ENCODE results near the gene PLCG1. TPM values are rescaled to one million over a fixed set of nuclear protein-coding genes. Genes with fewer than 3 reads are reported as not detected.

PLCG1 gene
- total RNA-seq, 4 donors from 2014 or later, result 54.0 to 188 (median 91.5) TPM

- peaks cover 42% of the 10 kb centered on the region for H3K36me3 ChIP-seq
- peaks cover 48% of the 10 kb centered on the region for H3K4me1 ChIP-seq
- TF ChIP-seq EP300 (IDR thresholded peaks at IDR 0.05) (no peak), POLR2A (IDR thresholded peaks at IDR 0.05) (no peak), CTCF (IDR thresholded peaks at IDR 0.05) (no peak), POLR2AphosphoS5 (IDR thresholded peaks at IDR 0.05) (no peak)
- DNase-seq (ENCODE audit: low spot score in 2 of 2), result peak in 1 of 2 donors; percentile 48
- no peak overlapping the region for H3K4me3 ChIP-seq
- peak overlapping the region; percentile 46 for H3K27ac ChIP-seq
- H3K27me3 ChIP-seq, result no peaks in the 10 kb centered on the region
- 68% methylated on average over 7 of the region's 7 CpGs for whole genome bisulfite sequencing
- H3K9me3 ChIP-seq, result no peaks in the 10 kb centered on the region
Observed at GRCh38 chr20:41175727-41176330, 38.5 kb downstream of the PLCG1 start.

GRCh38 chr20:41176711-41177552 is 39.6 kb downstream of the PLCG1 start:
- Histone ChIP-seq H3K9me3 (no peaks in the 10 kb centered on the region), H3K4me3 (no peak overlapping the region), H3K27ac (peak overlapping the region; percentile 18), H3K4me1 (peaks cover 45% of the 10 kb centered on the region), H3K36me3 (peaks cover 37% of the 10 kb centered on the region), H3K27me3 (no peaks in the 10 kb centered on the region)
- WGBS, result 81% methylated on average over 8 of the region's 8 CpGs
- no peak for TF ChIP-seq CTCF (IDR thresholded peaks at IDR 0.05)
- no peak for TF ChIP-seq POLR2AphosphoS5 (IDR thresholded peaks at IDR 0.05)
- no peak for TF ChIP-seq EP300 (IDR thresholded peaks at IDR 0.05)
- no peak for TF ChIP-seq POLR2A (IDR thresholded peaks at IDR 0.05)
- no peak for DNase-seq (ENCODE audit: low spot score in 2 of 2)

- no peak overlapping the region for H3K4me3 ChIP-seq
- no peaks in the 10 kb centered on the region for H3K27me3 ChIP-seq
- H3K9me3 ChIP-seq, result no peaks in the 10 kb centered on the region
- H3K4me1 ChIP-seq, result peaks cover 38% of the 10 kb centered on the region
- DNase-seq (ENCODE audit: low spot score in 2 of 2), result peak in 1 of 2 donors; percentile 65
- peak overlapping the region; percentile 18 for H3K27ac ChIP-seq
- peaks cover 35% of the 10 kb centered on the region for H3K36me3 ChIP-seq
- TF ChIP-seq CTCF (IDR thresholded peaks at IDR 0.05), result no peak
- no peak for TF ChIP-seq POLR2AphosphoS5 (IDR thresholded peaks at IDR 0.05)
- TF ChIP-seq EP300 (IDR thresholded peaks at IDR 0.05), result no peak
- no peak for TF ChIP-seq POLR2A (IDR thresholded peaks at IDR 0.05)
- 7% methylated on average over 2 of the region's 2 CpGs for WGBS
Observed at GRCh38 chr20:41177636-41178035, 40.3 kb downstream of the PLCG1 start.

- Histone ChIP-seq H3K36me3 (peaks cover 35% of the 10 kb centered on the region), H3K9me3 (no peaks in the 10 kb centered on the region), H3K27ac (peak overlapping the region; percentile 18), H3K27me3 (no peaks in the 10 kb centered on the region), H3K4me1 (peaks cover 31% of the 10 kb centered on the region), H3K4me3 (no peak overlapping the region)
- TF ChIP-seq CTCF (IDR thresholded peaks at IDR 0.05), result no peak
- no peak for TF ChIP-seq POLR2A (IDR thresholded peaks at IDR 0.05)
- TF ChIP-seq POLR2AphosphoS5 (IDR thresholded peaks at IDR 0.05), result no peak
- TF ChIP-seq EP300 (IDR thresholded peaks at IDR 0.05), result no peak
- 77% methylated on average over 6 of the region's 6 CpGs for WGBS
- no peak for DNase-seq (ENCODE audit: low spot score in 2 of 2)
Observed at GRCh38 chr20:41178495-41178894, 41.2 kb downstream of the PLCG1 start.

- peaks cover 31% of the 10 kb centered on the region for H3K36me3 ChIP-seq
- H3K4me3 ChIP-seq, result no peak overlapping the region
- TF ChIP-seq CTCF (IDR thresholded peaks at IDR 0.05) (no peak), EP300 (IDR thresholded peaks at IDR 0.05) (no peak), POLR2AphosphoS5 (IDR thresholded peaks at IDR 0.05) (no peak), POLR2A (IDR thresholded peaks at IDR 0.05) (no peak)
- peaks cover 27% of the 10 kb centered on the region for H3K4me1 ChIP-seq
- no peaks in the 10 kb centered on the region for H3K9me3 ChIP-seq
- no peak overlapping the region for H3K27ac ChIP-seq
- DNase-seq (ENCODE audit: low spot score in 2 of 2), result peak in 1 of 2 donors; percentile 65
- no peaks in the 10 kb centered on the region for H3K27me3 ChIP-seq
- WGBS, result 61% methylated on average over 8 of the region's 8 CpGs
Observed at GRCh38 chr20:41178904-41179432, 41.6 kb downstream of the PLCG1 start.

Measured in suprapubic skin (tissue), 4 donors.